Activated CD4-positive, alpha-beta T cell treated with anti-CD3 and anti-CD28 coated beads, Interleukin-2, amount 10 ng/mL, durations not matched to agents 7 days and 5 days (primary cell): ENCODE results near the gene TXNRD2. TPM values are rescaled to one million over a fixed set of nuclear protein-coding genes. Genes with fewer than 3 reads are reported as not detected.

Source experiments
- CTCF ChIA-PET: fragments of 350-600 bp; sonication (Branson Sonifier 250); formaldehyde crosslinking; loops from one replicate; lab custom pipeline; 2021; ENCODE audit warnings: antibody characterized with exemption; lab: Charles Lee
- POLR2A ChIA-PET: fragments of 350-600 bp; sonication (Branson Sonifier 250); formaldehyde crosslinking; loops from one replicate; lab custom pipeline; 2021; ENCODE audit warnings: antibody characterized with exemption; lab: Charles Lee
- DNase-seq: peaks from one replicate; pipeline ENCODE4 v3.0.0-alpha.2; 2020
- H3K27ac Mint-ChIP-seq: one replicate; pipeline ENCODE4 v1.8.0; 2021; ENCODE audit warnings: mild to moderate bottlenecking, moderate library complexity, mixed read lengths
- H3K27me3 Mint-ChIP-seq: one replicate; pipeline ENCODE4 v1.8.0; 2021; ENCODE audit warnings: mixed read lengths
- H3K36me3 Mint-ChIP-seq: one replicate; pipeline ENCODE4 v1.8.0; 2021; ENCODE audit warnings: low read depth, mixed read lengths
- H3K4me1 Mint-ChIP-seq: one replicate; pipeline ENCODE4 v1.8.0; 2021; ENCODE audit warnings: mixed read lengths
- H3K4me3 Mint-ChIP-seq: one replicate; pipeline ENCODE4 v1.8.0; 2021; ENCODE audit warnings: mild to moderate bottlenecking, moderate library complexity, mixed read lengths
- H3K9me3 Mint-ChIP-seq: one replicate; pipeline ENCODE4 v1.8.0; 2021; ENCODE audit warnings: mixed read lengths
- total RNA-seq, 2 experiments: library from RNA; stranded (reverse); gene quantifications; one replicate each; pipeline ENCODE4 v1.2.3, GENCODE V29; 2021

The TXNRD2 gene
- total RNA-seq, 2 experiments from 2014 or later = 19.3 to 21.9 TPM

DNA sequence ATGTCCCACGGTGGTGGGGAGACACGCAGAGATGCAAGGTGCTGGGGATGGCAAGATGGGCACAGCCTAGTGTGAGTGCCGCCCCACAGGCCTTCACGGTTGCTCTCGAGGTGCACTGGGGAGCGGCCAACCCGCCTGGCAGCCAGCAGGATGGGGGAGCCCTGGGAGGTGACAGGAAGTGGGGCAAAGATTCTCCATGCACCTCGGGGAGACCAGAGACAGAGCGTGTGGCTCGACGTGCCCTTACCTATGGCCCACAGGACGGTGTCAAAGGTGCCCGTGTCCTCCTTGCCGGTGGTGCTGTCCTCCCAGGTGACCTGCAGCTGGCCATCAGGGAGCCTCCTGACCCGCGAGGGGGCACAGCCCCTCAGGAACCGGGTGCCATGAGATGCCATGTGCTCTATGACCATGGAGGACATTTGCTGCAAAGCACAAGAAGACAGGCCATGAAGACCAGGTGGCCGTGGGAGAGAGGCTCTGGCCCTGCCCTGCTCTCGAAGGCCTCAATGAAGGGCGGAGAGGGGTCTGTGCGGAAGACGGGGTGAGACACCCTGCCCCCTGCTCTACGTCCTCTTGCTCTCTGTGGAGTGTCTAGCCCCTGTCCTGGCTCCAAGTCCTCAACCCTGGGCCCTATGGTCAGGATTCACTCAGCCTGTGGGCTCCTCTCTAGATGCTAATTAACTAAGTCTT is 46.3 kb downstream of the TXNRD2 start:
- H3K27me3 Mint-ChIP-seq = no peaks in the 10 kb centered on the region
- DNase-seq = no peak
- H3K36me3 Mint-ChIP-seq = peaks cover 2% of the 10 kb centered on the region
- no peaks in the 10 kb centered on the region for H3K9me3 Mint-ChIP-seq
- POLR2A ChIA-PET = no interaction called here
- peak overlapping the region; percentile 19 for H3K27ac Mint-ChIP-seq
- CTCF ChIA-PET = no interaction called here
- H3K4me3 Mint-ChIP-seq = no peak overlapping the region
- peaks cover 58% of the 10 kb centered on the region for H3K4me1 Mint-ChIP-seq

DNA sequence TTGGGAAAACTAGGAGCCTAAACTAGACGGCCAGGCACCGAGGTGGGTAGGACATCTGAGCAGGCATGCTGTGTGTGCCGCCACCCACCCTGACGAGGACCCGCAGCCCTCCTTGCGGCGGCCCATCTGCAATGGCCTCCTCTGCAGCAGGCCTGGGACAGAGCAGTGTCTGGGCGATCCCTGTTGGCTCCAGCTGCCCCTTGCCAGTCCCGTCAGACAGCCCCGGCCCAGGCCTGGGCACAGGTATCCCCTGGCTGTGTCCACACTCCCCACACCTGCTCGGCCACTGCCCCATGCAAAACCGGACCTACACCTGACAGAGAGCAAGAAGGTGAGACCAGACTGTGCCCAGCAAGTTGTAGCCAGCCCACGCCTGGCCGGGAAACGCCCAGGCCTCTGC is 48.3 kb downstream of the TXNRD2 start:
- CTCF ChIA-PET = no interaction called here
- Mint-ChIP-seq H3K27ac (no peak overlapping the region), H3K4me1 (peaks cover 65% of the 10 kb centered on the region)

DNA sequence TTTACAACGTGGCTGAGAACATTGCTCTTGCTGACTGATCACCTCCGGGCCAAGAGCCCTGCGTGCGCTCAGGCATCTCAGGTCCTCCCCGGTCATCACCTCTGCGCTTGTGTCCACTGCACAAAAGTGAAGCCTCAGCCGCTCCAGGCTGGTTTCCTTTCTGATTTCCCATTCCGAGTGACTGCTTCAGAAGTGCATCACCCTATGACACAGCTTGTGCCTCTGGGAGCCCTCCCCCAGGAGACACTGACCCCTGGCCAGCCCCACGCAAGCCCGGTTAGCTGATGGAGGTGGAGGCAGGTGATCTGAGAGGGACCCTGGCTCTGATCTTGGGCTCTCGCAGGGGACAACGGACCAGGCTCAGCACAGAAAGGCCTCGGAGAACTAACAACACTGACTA is 48.7 kb downstream of the TXNRD2 start:
- CTCF ChIA-PET = interaction anchor here (1.2 kb wide), 1 partner anchor 9 kb away, joined by 3 read pairs; no protein-coding TSS in a partner anchor
- Mint-ChIP-seq H3K27me3 (no peaks in the 10 kb centered on the region), H3K9me3 (no peaks in the 10 kb centered on the region), H3K4me1 (peaks cover 65% of the 10 kb centered on the region), H3K36me3 (peaks cover 2% of the 10 kb centered on the region), H3K27ac (peak overlapping the region; percentile 93), H3K4me3 (no peak overlapping the region)
- POLR2A ChIA-PET = no interaction called here
- DNase-seq = no peak

More for the DNA sequence above, 48.3 kb downstream of the TXNRD2 start:
- DNase-seq = no peak
- H3K36me3 Mint-ChIP-seq = peaks cover 2% of the 10 kb centered on the region
- no peaks in the 10 kb centered on the region for H3K9me3 Mint-ChIP-seq
- POLR2A ChIA-PET = no interaction called here
- no peak overlapping the region for H3K4me3 Mint-ChIP-seq
- no peaks in the 10 kb centered on the region for H3K27me3 Mint-ChIP-seq

GRCh38 chr22:19892257-19892879 is 49.2 kb downstream of the TXNRD2 start:
- H3K9me3 Mint-ChIP-seq = no peaks in the 10 kb centered on the region
- no peaks in the 10 kb centered on the region for H3K27me3 Mint-ChIP-seq
- CTCF ChIA-PET = interaction anchor here (1.0 to 1.2 kb wide), 4 partner anchors 9 to 173 kb away, joined by 3 read pairs; no protein-coding TSS in a partner anchor
- POLR2A ChIA-PET = interaction anchor here (0.7 kb wide), 1 partner anchor 262 kb away, joined by 4 read pairs; no protein-coding TSS in a partner anchor
- peaks cover 2% of the 10 kb centered on the region for H3K36me3 Mint-ChIP-seq
- H3K27ac Mint-ChIP-seq = peak overlapping the region; percentile 93
- H3K4me1 Mint-ChIP-seq = peaks cover 68% of the 10 kb centered on the region
- DNase-seq = peak; percentile 53
- peak overlapping the region; percentile 62 for H3K4me3 Mint-ChIP-seq

- POLR2A ChIA-PET = interaction anchor here (0.7 kb wide), 1 partner anchor 262 kb away, joined by 4 read pairs; no protein-coding TSS in a partner anchor
- Mint-ChIP-seq H3K4me1 (peaks cover 72% of the 10 kb centered on the region), H3K27me3 (no peaks in the 10 kb centered on the region), H3K4me3 (peak overlapping the region; percentile 62), H3K9me3 (no peaks in the 10 kb centered on the region), H3K36me3 (peaks cover 2% of the 10 kb centered on the region), H3K27ac (peak overlapping the region; percentile 93)
- peak; percentile 81 for DNase-seq
- CTCF ChIA-PET = interaction anchor here (1.0 to 1.3 kb wide), 6 partner anchors 10 to 172 kb away, joined by 3 to 4 read pairs (median 3); no protein-coding TSS in a partner anchor
These were observed 50.0 kb downstream of the TXNRD2 start for GRCh38 chr22:19891317-19892256.

GRCh38 chr22:19890502-19891316 is 50.9 kb downstream of the TXNRD2 start:
- H3K9me3 Mint-ChIP-seq = no peaks in the 10 kb centered on the region
- H3K27ac Mint-ChIP-seq = peak overlapping the region; percentile 93
- H3K4me1 Mint-ChIP-seq = peaks cover 71% of the 10 kb centered on the region
- H3K27me3 Mint-ChIP-seq = no peaks in the 10 kb centered on the region
- DNase-seq = no peak
- H3K4me3 Mint-ChIP-seq = no peak overlapping the region
- ChIA-PET POLR2A (no interaction called here), CTCF (interaction anchor here (0.5 to 2.0 kb wide), 6 partner anchors 12 to 160 kb away, joined by 3 to 11 read pairs (median 4); no protein-coding TSS in a partner anchor)
- H3K36me3 Mint-ChIP-seq = peaks cover 4% of the 10 kb centered on the region

- Mint-ChIP-seq H3K27me3 (no peaks in the 10 kb centered on the region), H3K27ac (peak overlapping the region; percentile 78), H3K36me3 (peaks cover 6% of the 10 kb centered on the region), H3K4me3 (no peak overlapping the region), H3K4me1 (peaks cover 67% of the 10 kb centered on the region), H3K9me3 (no peaks in the 10 kb centered on the region)
- POLR2A ChIA-PET = no interaction called here
- no peak for DNase-seq
- CTCF ChIA-PET = interaction anchor here (0.5 to 2.0 kb wide), 3 partner anchors 16 to 160 kb away, joined by 3 to 11 read pairs (median 7); no protein-coding TSS in a partner anchor
These were observed 51.7 kb downstream of the TXNRD2 start for GRCh38 chr22:19889951-19890350.

- Mint-ChIP-seq H3K9me3 (no peaks in the 10 kb centered on the region), H3K27ac (peak overlapping the region; percentile 31), H3K36me3 (peaks cover 3% of the 10 kb centered on the region), H3K4me3 (no peak overlapping the region), H3K4me1 (peaks cover 55% of the 10 kb centered on the region), H3K27me3 (no peaks in the 10 kb centered on the region)
- ChIA-PET CTCF (interaction anchor here (0.9 to 1.3 kb wide), 3 partner anchors 8 to 157 kb away, joined by 3 to 4 read pairs (median 3); no protein-coding TSS in a partner anchor), POLR2A (no interaction called here)
- no peak for DNase-seq
These were observed 53.4 kb downstream of the TXNRD2 start for GRCh38 chr22:19888131-19888746.

- no peak for DNase-seq
- POLR2A ChIA-PET = interaction anchor here (1.1 kb wide), 1 partner anchor 32 kb away, joined by 3 read pairs; no protein-coding TSS in a partner anchor
- CTCF ChIA-PET = interaction anchor here (0.9 to 1.4 kb wide), 6 partner anchors 9 to 157 kb away, joined by 3 to 5 read pairs (median 4); no protein-coding TSS in a partner anchor
- H3K27me3 Mint-ChIP-seq = no peaks in the 10 kb centered on the region
- peaks cover 3% of the 10 kb centered on the region for H3K36me3 Mint-ChIP-seq
- peak overlapping the region; percentile 67 for H3K27ac Mint-ChIP-seq
- H3K4me1 Mint-ChIP-seq = peaks cover 48% of the 10 kb centered on the region
- H3K9me3 Mint-ChIP-seq = no peaks in the 10 kb centered on the region
- H3K4me3 Mint-ChIP-seq = no peak overlapping the region
These were observed 54.2 kb downstream of the TXNRD2 start for GRCh38 chr22:19887256-19887985.

- Mint-ChIP-seq H3K36me3 (peaks cover 3% of the 10 kb centered on the region), H3K4me1 (peaks cover 41% of the 10 kb centered on the region), H3K9me3 (no peaks in the 10 kb centered on the region), H3K4me3 (no peak overlapping the region), H3K27me3 (no peaks in the 10 kb centered on the region), H3K27ac (peak overlapping the region; percentile 67)
- peak; percentile 27 for DNase-seq
- CTCF ChIA-PET = interaction anchor here (0.9 to 1.4 kb wide), 6 partner anchors 10 to 156 kb away, joined by 3 to 5 read pairs (median 4); no protein-coding TSS in a partner anchor
- POLR2A ChIA-PET = interaction anchor here (1.1 kb wide), 1 partner anchor 31 kb away, joined by 3 read pairs; no protein-coding TSS in a partner anchor
These were observed 54.9 kb downstream of the TXNRD2 start for GRCh38 chr22:19886605-19887255.
